GM21381 (cell line): ENCODE data around the gene PFKFB1.
A peak's percentile ranks its signal among the peaks of the same experiment; 100 is the strongest.

Experiments used
- ATAC-seq: cut with Tn5 transposase; IDR thresholded peaks from one replicate; pipeline ENCODE4 v1.9.1; 2021; ENCODE audit warnings: mild to moderate bottlenecking, moderate library complexity; ENCODE audit not compliant: unreplicated experiment

PFKFB1 gene

GRCh38 chrX:54994099-54994498, at the start of gene PFKFB1:
Gene PFKFB1, minus strand, starts transcription at chrX:54994188. Its CDS starts 181 bp downstream, at chrX:54994007.
- no peak for ATAC-seq

GRCh38 chrX:55041514-55041913, 47.5 kb upstream of the PFKFB1 start:
- ATAC-seq: no peak

GRCh38 chrX:55039471-55039870, 45.5 kb upstream of the PFKFB1 start:
- ATAC-seq: no peak

- ATAC-seq: no peak
Observed at GRCh38 chrX:55033429-55033828, 39.4 kb upstream of the PFKFB1 start.

- no peak for ATAC-seq
Observed at GRCh38 chrX:55030271-55031205, 36.5 kb upstream of the PFKFB1 start, which contains the start of gene ALAS2. Gene ALAS2, minus strand, starts transcription at chrX:55030977. Its CDS starts 4,977 bp downstream, at chrX:55026000.

- ATAC-seq: no peak
Observed at GRCh38 chrX:55029291-55029690, 35.3 kb upstream of the PFKFB1 start.

- no peak for ATAC-seq
Observed at GRCh38 chrX:55028611-55029010, 34.6 kb upstream of the PFKFB1 start.

- no peak for ATAC-seq
Observed at GRCh38 chrX:55028040-55028439, 34.1 kb upstream of the PFKFB1 start.

- no peak for ATAC-seq
Observed at GRCh38 chrX:55026840-55027239, 32.9 kb upstream of the PFKFB1 start.

GRCh38 chrX:55026143-55026542, 32.2 kb upstream of the PFKFB1 start:
- no peak for ATAC-seq

- no peak for ATAC-seq
Observed at GRCh38 chrX:55014897-55015299, 20.9 kb upstream of the PFKFB1 start.

- ATAC-seq: no peak
Observed at GRCh38 chrX:55011294-55011693, 17.3 kb upstream of the PFKFB1 start.

- ATAC-seq: no peak
Observed at GRCh38 chrX:55008571-55009358, 14.8 kb upstream of the PFKFB1 start.

- no peak for ATAC-seq
Observed at GRCh38 chrX:55007656-55008055, 13.7 kb upstream of the PFKFB1 start.

- ATAC-seq: no peak
Observed at GRCh38 chrX:55006827-55007621, 13.0 kb upstream of the PFKFB1 start.

- ATAC-seq: no peak
Observed at GRCh38 chrX:55005256-55005655, 11.3 kb upstream of the PFKFB1 start.

- no peak for ATAC-seq
Observed at GRCh38 chrX:55004231-55004630, 10.2 kb upstream of the PFKFB1 start.

GRCh38 chrX:54999717-55000598, 6.0 kb upstream of the PFKFB1 start, which contains the start of gene APEX2:
Gene APEX2, plus strand, starts transcription at chrX:55000363. Its CDS starts 60 bp downstream, at chrX:55000423.
- ATAC-seq: peak; percentile 92

- ATAC-seq: no peak
Observed at GRCh38 chrX:54995621-54996020, 1.6 kb upstream of the PFKFB1 start.
